ENCODE results near the gene FBXW10B. TPM values are rescaled to one million over a fixed set of nuclear protein-coding genes. Genes with fewer than 3 reads are reported as not detected.

Gene FBXW10B
- polyA plus RNA-seq, 1 donor from 2014 or later: 0.51 TPM

- H3K27me3 ChIP-seq (ENCODE audit: insufficient read depth, low read depth, low read length): no peaks in the 10 kb centered on the region
- no peak overlapping the region for H2AFZ ChIP-seq (ENCODE audit: low read depth, low read length)
- TF ChIP-seq EZH2 (IDR thresholded peaks at IDR 0.05; ENCODE audit: borderline replicate concordance, insufficient read depth, low read length, poor library complexity, severe bottlenecking) (no peak), CTCF (IDR thresholded peaks at IDR 0.05; ENCODE audit: poor library complexity, severe bottlenecking) (no peak), SMC3 (conservative IDR thresholded peaks at IDR 0.05; ENCODE audit: poor library complexity) (no peak), MXI1 (conservative IDR thresholded peaks at IDR 0.05; ENCODE audit: poor library complexity, severe bottlenecking) (no peak), REST (IDR thresholded peaks at IDR 0.05; ENCODE audit: borderline replicate concordance) (no peak), POLR2AphosphoS5 (IDR thresholded peaks at IDR 0.05) (no peak), RAD21 (conservative IDR thresholded peaks at IDR 0.05) (no peak), TAF1 (IDR thresholded peaks at IDR 0.05; ENCODE audit: low read depth) (no peak), EP300 (conservative IDR thresholded peaks at IDR 0.05; ENCODE audit: poor library complexity, severe bottlenecking) (no peak)
- no peak overlapping the region for H3K4me2 ChIP-seq (ENCODE audit: low read length)
- no peaks in the 10 kb centered on the region for H3F3A ChIP-seq (ENCODE audit: insufficient read depth, low read length, poor library complexity, severe bottlenecking)
- H3K9ac ChIP-seq (ENCODE audit: low read length): no peak overlapping the region
- H3K79me2 ChIP-seq (replicated peaks; ENCODE audit: insufficient read depth, low read length): no peaks in the 10 kb centered on the region
- no peaks in the 10 kb centered on the region for H3K9me2 ChIP-seq (ENCODE audit: insufficient read depth, low read length)
- no peaks in the 10 kb centered on the region for H3K9me3 ChIP-seq (ENCODE audit: low read length)
- no peaks in the 10 kb centered on the region for H4K20me1 ChIP-seq (ENCODE audit: insufficient read depth)
- no peak overlapping the region for H3K27ac ChIP-seq (ENCODE audit: low read length)
- H3K4me3 ChIP-seq (ENCODE audit: low read length): no peak overlapping the region
- no peaks in the 10 kb centered on the region for H3K36me3 ChIP-seq (ENCODE audit: insufficient read depth, low read length)
Measured at GRCh38 chr17:15652960-15653359, 33.5 kb upstream of the FBXW10B start.

GRCh38 chr17:15651583-15652110 lies 32.1 kb upstream of the FBXW10B start:
- Histone ChIP-seq H3K9me2 (ENCODE audit: insufficient read depth, low read length) (no peaks in the 10 kb centered on the region), H3K27ac (ENCODE audit: low read length) (no peak overlapping the region), H3K4me2 (ENCODE audit: low read length) (no peak overlapping the region), H4K20me1 (ENCODE audit: insufficient read depth) (no peaks in the 10 kb centered on the region), H2AFZ (ENCODE audit: low read depth, low read length) (no peak overlapping the region), H3K9ac (ENCODE audit: low read length) (peak overlapping the region; percentile 14), H3K9me3 (ENCODE audit: low read length) (no peaks in the 10 kb centered on the region), H3K36me3 (ENCODE audit: insufficient read depth, low read length) (no peaks in the 10 kb centered on the region), H3K4me3 (ENCODE audit: low read length) (peak overlapping the region; percentile 52), H3K27me3 (ENCODE audit: insufficient read depth, low read depth, low read length) (no peaks in the 10 kb centered on the region), H3K79me2 (replicated peaks; ENCODE audit: insufficient read depth, low read length) (no peaks in the 10 kb centered on the region), H3F3A (ENCODE audit: insufficient read depth, low read length, poor library complexity, severe bottlenecking) (no peaks in the 10 kb centered on the region)
- TF ChIP-seq RAD21 (conservative IDR thresholded peaks at IDR 0.05): no peak
- no peak for TF ChIP-seq CTCF (IDR thresholded peaks at IDR 0.05; ENCODE audit: poor library complexity, severe bottlenecking)
- TF ChIP-seq POLR2AphosphoS5 (IDR thresholded peaks at IDR 0.05): no peak
- no peak for TF ChIP-seq EZH2 (IDR thresholded peaks at IDR 0.05; ENCODE audit: borderline replicate concordance, insufficient read depth, low read length, poor library complexity, severe bottlenecking)
- TF ChIP-seq EP300 (conservative IDR thresholded peaks at IDR 0.05; ENCODE audit: poor library complexity, severe bottlenecking): no peak
- no peak for TF ChIP-seq MXI1 (conservative IDR thresholded peaks at IDR 0.05; ENCODE audit: poor library complexity, severe bottlenecking)
- TF ChIP-seq SMC3 (conservative IDR thresholded peaks at IDR 0.05; ENCODE audit: poor library complexity): no peak
- TF ChIP-seq REST (IDR thresholded peaks at IDR 0.05; ENCODE audit: borderline replicate concordance): no peak
- TF ChIP-seq TAF1 (IDR thresholded peaks at IDR 0.05; ENCODE audit: low read depth): no peak
